Stimulated activated CD4-positive, alpha-beta T cell treated with anti-CD3 and anti-CD28 coated beads, Interleukin-1b, Interleukin-23, amount 100 ng/mL, for 1 hour (primary cell): ENCODE results near the gene OR6B3.

Experiments used
- DNase-seq, 2 donors: peaks; one replicate each; pipeline ENCODE4 v3.0.0-alpha.2; 2020; ENCODE audit warnings: low read depth in 2 of 2

Gene OR6B3

GRCh38 chr2:240053173-240054155 is at the start of gene OR6B3:
Gene OR6B3 (minus strand): TSS chr2:240053521.
- no peak for DNase-seq

DNA sequence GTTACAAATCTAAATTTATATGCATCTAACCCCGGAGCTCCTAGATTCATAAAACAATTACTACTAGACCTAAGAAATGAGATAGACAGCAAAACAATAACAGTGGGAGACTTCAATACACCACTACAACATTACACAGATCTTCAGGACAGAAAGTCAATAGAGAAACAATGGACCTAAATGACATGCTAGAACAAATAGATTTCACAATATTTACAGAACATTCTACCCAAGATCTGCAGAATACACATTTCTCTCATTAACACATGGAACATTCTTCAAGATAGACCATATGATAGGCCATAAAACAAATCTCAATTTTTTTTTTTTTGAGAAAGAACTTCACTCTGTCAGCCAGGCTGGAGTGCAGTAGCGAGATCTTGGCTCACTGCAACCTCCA is 45.0 kb upstream of the OR6B3 start:
- DNase-seq: no peak

DNA sequence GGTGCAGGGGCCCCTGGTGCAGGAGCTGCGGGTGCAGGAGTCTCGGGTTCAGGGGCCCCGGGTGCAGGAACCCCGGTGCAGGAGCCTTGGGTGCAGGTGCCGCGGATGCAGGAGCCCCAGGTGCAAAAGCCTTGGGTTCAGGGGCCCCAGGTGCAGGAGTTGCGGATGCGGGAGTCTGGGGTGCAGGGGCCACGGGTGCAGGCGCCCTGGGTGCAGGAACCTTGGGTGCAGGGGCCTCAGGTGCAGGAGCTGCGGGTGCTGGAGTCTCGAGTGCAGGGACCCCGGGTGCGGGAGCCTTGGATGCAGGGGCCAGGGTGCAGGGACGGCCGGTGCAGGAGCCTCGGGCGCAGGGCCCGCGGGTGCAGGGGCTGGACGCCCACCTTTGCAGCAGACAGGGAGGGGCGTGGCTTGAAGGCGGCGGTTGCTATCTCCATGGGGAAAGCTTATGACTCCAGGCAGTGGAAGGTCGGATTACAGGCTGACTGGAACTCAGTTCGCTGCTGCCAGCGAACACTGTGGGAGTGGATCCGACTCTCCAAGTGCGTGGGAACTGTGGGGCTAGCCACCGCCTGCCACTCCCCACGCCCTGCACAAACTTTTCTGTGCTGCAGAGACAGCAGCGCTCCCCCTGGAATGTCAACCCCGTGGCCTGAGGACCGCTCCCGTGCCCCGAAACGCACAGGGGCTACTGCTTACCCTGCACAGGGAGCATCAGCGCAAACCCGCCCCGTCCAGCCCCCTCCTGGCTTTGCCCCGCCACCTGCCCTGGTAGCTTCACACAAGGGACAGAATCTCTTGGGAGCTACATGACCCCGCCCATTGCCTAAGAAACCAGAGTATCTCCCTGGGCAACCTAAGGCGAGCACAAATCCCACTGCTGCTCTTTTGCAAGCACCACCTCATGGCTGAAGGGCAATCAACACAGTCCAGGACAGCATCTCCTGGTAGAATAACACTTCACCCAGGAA is 42.5 kb upstream of the OR6B3 start:
- DNase-seq: no peak

DNA sequence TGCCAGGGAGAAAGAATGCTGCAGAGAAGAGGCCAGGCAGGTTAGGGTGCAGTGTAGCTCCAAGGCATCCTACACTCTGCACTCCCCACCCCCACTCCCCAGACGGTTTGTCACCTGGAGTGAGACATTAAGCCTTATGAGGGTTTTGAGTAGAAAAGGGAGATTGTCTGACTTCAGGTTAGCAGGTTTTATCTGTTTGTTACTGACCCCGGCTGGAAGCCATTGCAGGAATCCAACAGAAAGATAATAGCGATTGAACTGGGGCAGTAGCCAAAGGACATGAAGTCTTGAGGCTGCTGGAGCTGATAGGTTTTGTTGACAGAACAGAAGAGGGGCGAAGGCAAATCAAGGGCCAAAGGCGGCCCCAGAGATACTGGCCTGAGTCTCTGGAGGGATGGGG is 36.0 kb upstream of the OR6B3 start:
- no peak for DNase-seq

- no peak for DNase-seq
Observed at GRCh38 chr2:240086563-240086962, 33.2 kb upstream of the OR6B3 start.

DNA sequence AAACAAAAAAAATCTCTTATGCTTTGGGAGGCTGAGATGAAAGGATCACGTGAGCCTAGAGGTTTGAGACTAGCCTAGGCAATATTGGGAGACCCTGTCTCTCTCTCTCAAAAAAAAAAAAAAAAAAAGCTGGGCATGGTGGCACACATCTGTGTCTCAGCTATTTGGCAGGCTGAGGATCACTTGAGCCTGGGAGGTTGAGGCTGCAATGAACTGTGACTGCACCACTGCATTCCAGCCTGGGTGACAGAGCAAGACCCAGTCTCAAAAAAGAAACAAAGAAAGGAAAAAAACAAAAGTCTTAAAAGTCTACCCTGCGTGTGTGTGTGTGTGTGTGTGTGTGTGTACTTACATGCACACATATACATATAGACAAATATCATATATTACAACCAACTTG is 25.3 kb upstream of the OR6B3 start:
- no peak for DNase-seq

DNA sequence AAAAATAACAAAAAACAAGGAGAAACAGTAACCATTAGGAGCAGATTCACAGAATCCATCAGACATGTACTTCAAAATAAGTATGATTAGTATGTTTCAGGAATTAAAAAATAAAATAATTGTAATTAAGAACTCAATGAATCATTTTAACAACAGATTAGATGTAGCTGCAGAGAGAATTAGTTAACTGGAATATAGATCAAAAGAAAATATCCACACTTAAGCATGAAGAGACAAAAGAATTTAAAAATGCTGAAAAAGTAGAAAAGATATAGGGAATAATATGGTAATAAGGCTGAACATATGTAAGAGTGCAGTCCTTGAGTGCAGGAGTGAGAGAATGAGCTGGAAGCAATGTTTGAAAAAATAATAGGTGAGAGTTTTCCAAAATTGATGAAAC is 24.1 kb upstream of the OR6B3 start:
- no peak for DNase-seq

- DNase-seq: no peak
Observed at GRCh38 chr2:240074545-240074944, 21.2 kb upstream of the OR6B3 start.

DNA sequence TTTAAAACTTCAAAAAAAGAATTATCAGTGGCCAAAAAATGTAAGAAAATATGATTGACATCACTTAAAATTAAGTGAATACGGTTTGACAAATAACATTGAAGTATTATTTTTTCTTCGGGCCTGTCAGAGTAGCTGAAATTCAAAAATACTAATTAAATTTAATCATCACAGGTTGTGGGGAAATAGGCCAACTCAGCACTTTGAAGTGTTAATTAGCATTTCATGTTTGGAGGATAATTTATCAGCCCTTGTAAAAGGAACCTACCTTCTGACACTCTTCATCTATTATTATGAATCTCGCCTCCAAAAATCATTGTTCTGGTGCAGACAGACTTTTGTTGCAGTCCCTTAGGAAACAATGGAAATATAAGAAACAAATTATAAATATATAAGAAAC is 17.6 kb upstream of the OR6B3 start:
- no peak for DNase-seq

- no peak for DNase-seq
Observed at GRCh38 chr2:240069829-240070228, 16.5 kb upstream of the OR6B3 start.

DNA sequence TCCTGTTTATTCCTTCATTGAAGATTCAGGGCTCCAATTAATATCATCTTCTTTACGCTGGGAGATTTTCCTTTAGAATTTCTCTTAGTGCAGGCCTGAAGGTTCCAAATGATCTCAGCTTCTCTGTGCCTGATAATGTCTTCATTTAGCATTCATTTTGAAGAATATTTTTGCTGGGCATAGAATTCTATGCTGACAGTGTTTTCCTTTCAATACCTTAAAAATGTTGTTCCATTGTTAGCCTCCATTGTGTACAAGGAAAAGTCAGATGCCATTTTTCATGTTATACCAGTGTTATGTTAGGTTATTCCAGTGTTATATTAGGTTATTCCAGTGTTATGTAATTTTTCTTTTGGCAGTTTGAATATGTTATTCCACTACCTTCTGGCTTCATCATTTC is 14.9 kb upstream of the OR6B3 start:
- DNase-seq: no peak

DNA sequence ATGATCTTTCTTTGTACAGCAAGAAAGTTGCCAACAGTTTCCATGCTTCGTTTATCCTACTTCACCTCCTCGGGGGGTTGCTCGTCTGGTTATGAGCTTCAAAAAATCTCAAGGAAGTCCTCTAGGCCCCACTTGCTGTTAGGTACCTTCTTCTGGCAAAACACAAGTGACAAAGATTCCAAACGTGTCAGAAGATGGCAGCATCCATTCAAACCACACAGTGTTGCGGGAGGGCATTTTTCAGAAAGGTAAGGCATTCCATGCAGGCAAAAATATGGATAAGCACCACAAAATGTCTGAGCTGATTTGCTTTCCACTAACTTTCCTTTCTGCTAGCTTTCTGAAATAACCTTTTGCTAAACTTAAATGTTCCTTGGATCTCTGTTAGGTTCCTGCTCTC is 13.2 kb upstream of the OR6B3 start:
- no peak for DNase-seq

- DNase-seq: no peak
Observed at GRCh38 chr2:240064898-240065297, 11.6 kb upstream of the OR6B3 start.

- DNase-seq: no peak
Observed at GRCh38 chr2:240060977-240061591, 7.8 kb upstream of the OR6B3 start.

DNA sequence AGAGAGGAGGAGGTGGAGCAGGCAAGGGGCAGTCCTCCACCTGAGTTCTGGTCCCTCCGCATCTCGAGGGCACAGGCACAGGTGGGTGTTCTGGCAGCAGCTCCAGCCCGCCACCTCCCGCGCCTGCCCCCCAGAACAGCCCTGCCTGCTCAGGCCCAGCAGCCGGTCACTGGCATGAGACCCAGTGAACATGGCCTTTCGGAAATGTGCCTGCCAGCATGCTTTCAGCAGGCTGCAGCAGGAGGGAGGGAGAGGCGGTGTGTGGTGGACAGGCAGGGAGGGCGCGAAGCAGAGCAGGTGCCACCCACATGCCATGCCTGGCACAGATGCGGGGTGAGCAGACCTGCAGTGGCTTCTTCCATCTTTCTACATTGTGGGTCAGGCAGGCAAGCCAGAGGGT is 3.4 kb upstream of the OR6B3 start:
- no peak for DNase-seq

GRCh38 chr2:240055177-240055917 is 2.0 kb upstream of the OR6B3 start:
- DNase-seq: no peak

DNA sequence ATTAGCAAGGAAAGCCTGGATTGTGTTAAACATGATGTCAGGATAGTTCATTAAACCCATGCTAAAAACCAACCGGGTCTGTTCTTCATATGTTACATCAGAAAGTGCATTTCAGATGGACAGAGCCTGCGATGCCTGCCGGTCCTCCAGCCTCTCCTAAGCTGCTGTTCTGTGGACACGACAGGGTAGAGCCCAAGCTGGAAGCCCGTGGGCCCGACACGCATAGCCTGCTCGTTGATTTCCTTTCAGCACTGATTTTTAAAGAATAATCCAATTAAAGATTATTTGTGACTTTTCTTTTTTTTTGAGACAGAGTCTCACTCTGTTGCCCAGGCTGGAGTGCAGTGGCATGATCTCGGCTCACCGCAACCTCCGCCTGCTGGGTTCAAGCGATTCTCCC is 797 bp downstream of the OR6B3 start:
- DNase-seq: no peak

GRCh38 chr2:240051697-240052096 is 1.6 kb downstream of the OR6B3 start:
- no peak for DNase-seq

DNA sequence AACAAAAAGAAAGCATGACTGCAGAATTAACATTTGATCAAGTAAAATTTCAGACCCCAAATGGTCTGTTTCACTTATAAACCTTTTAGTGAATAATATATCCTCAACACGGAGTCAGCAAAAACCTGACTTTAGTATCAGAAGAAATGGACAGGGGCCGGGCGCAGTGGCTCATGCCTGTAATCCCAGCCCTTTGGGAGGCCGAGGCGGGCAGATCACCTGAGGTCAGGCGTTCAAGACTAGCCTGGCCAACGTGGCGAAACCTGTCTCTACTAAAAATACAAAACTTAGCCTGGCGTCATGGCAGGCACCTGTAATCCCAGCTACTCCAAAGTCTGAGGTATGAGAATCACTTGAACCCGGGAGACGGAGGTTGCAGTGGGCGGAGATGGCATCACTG is 3.0 kb downstream of the OR6B3 start:
- DNase-seq: no peak

- no peak for DNase-seq
Observed at GRCh38 chr2:240048237-240048636, 5.1 kb downstream of the OR6B3 start.

DNA sequence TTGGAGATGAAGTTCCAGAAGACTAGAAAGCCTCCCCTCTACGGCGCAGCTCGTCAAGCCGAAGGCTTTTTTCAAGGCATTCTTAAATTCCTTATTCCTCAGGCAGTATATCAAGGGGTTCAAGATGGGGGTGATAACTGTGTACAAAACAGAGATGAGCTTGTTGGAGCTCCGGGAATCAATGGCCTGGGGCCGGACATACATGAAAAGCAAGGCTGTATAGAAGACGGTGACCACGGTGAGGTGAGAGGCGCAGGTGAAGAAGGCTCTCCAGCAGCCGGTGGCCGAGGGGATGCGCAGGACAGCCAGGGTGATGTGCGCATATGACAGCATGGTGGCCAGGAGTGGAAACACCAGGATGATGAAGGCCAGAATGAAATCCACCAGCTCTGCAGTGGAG is 8.2 kb downstream of the OR6B3 start:
- DNase-seq: no peak
